GM06990 (cell line): Measurements from ENCODE around the gene PCDH1.

Experiments
- DNase-seq: peaks from one replicate; pipeline ENCODE4 v3.0.0-alpha.2; 2011; ENCODE audit not compliant: insufficient read length; ENCODE audit errors: extremely low read depth
- H3K27me3 ChIP-seq: replicated peaks from 2 replicates; pipeline ENCODE4 v1.6.0; 2011; ENCODE audit warnings: low read length; ENCODE audit not compliant: control insufficient read depth, insufficient read depth
- H3K36me3 ChIP-seq: 2 replicates; pipeline ENCODE4 v1.5.1; 2011; ENCODE audit warnings: low read length; ENCODE audit not compliant: control insufficient read depth, insufficient read depth
- H3K4me3 ChIP-seq: replicated peaks from 2 replicates; pipeline ENCODE4 v1.5.1; 2011; ENCODE audit warnings: low read depth, mild to moderate bottlenecking, control low read depth, low read length
- TF ChIP-seq, protein P1 (sequence below): IDR thresholded peaks from 2 replicates; pipeline ENCODE4 v1.5.1; 2011; ENCODE audit warnings: low read length, control low read depth, mild to moderate bottlenecking, inconsistent platforms; ENCODE audit not compliant: insufficient read depth, poor library complexity, severe bottlenecking

Gene PCDH1

DNA sequence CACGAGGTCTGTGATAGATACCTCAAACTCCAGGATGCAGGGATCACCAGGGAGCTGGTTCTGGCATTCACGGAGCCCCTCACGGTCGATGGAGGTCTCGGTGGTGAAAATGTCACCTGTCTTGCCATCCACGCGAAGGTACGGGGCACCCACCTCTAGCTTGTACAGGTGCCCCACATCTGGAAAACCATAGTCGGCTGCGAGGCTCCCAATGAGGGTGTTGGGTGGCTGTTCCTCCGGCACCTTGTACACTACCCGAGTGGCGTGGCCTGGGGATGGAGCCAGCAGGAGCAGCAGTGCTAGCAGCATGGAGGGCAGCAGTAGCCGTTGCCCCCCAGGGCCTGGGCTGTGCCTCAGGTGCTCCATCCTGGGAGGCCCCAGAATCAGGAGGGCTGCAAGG lies 9.2 kb downstream of the PCDH1 start:
- Histone ChIP-seq H3K36me3 (no peaks in the 10 kb centered on the region; the same call in 1 of the 2 replicates), H3K27me3 (peaks cover 2% of the 10 kb centered on the region; the same call in 1 of the 2 replicates), H3K4me3 (no peak overlapping the region)
- TF ChIP-seq, protein P1, sequence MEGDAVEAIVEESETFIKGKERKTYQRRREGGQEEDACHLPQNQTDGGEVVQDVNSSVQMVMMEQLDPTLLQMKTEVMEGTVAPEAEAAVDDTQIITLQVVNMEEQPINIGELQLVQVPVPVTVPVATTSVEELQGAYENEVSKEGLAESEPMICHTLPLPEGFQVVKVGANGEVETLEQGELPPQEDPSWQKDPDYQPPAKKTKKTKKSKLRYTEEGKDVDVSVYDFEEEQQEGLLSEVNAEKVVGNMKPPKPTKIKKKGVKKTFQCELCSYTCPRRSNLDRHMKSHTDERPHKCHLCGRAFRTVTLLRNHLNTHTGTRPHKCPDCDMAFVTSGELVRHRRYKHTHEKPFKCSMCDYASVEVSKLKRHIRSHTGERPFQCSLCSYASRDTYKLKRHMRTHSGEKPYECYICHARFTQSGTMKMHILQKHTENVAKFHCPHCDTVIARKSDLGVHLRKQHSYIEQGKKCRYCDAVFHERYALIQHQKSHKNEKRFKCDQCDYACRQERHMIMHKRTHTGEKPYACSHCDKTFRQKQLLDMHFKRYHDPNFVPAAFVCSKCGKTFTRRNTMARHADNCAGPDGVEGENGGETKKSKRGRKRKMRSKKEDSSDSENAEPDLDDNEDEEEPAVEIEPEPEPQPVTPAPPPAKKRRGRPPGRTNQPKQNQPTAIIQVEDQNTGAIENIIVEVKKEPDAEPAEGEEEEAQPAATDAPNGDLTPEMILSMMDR: no peak
- DNase-seq: no peak

DNA sequence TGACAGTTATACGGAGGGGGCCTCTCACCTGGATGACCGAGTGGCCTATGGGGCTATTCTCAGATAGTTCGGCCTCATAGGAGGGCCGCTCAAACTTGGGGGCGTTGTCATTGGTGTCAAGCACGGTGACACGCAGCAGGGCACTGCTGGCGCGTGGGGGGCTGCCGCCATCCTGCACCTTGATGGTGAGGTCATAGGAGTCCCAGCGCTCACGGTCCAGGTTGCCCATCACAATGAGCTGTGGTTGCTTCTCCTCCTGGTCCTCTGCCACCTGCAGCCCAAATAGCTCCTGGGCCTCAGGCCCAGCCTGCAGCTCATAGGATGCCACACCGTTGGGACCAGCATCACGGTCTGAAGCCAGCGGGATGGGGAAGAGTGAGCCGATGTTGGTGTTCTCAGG lies 9.7 kb downstream of the PCDH1 start:
- TF ChIP-seq, protein P1: no peak

DNA sequence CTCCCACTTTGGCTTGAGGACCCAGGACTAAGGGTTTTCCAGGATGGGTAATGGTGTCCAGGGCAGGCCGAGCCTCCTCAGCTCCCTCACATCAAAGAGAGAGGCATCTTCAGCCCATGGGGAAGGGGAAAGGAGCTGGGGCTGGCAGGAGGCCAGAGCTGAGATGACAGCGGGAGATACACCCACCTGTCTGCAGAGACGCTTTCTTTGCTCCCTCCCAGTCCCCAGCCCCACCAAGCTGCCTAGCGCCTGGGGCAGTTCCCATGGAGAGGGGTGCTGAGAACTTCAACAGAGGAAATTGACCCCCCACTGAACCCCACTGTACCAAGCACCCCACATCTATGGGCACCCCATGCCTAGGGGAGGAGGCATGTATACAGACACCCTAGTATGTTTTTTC lies 10.6 kb downstream of the PCDH1 start:
- peaks cover 2% of the 10 kb centered on the region; the same call in 1 of the 2 replicates for H3K27me3 ChIP-seq
- H3K4me3 ChIP-seq: no peak overlapping the region
- TF ChIP-seq, protein P1: no peak
- DNase-seq: no peak
- no peaks in the 10 kb centered on the region; the same call in 1 of the 2 replicates for H3K36me3 ChIP-seq

More for the DNA sequence above, 9.7 kb downstream of the PCDH1 start:
- Histone ChIP-seq H3K36me3 (no peaks in the 10 kb centered on the region; the same call in 1 of the 2 replicates), H3K4me3 (no peak overlapping the region), H3K27me3 (peaks cover 2% of the 10 kb centered on the region; the same call in 1 of the 2 replicates)
- DNase-seq: no peak

DNA sequence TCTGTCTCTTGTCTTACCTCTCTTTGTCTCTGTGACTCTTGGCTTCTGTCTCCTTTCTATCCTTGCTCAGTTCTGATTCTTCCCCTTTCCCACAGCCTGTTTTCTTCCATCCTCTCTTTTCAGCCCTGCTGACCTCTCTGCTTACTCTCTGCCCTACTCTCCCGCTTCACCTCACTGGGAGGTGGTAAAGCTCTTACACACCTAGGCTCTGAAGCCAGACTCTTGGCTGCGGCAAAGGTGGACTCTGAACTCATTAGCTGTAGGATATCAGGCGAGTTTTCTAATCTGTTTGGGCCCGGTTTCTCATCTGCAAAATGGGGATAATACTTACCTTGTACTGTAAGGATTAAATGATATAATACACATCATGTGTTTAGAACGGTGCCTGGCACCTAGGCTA lies 11.1 kb downstream of the PCDH1 start:
- TF ChIP-seq, protein P1: no peak
- DNase-seq: no peak
- Histone ChIP-seq H3K36me3 (no peaks in the 10 kb centered on the region; the same call in 1 of the 2 replicates), H3K4me3 (no peak overlapping the region), H3K27me3 (peaks cover 2% of the 10 kb centered on the region)

DNA sequence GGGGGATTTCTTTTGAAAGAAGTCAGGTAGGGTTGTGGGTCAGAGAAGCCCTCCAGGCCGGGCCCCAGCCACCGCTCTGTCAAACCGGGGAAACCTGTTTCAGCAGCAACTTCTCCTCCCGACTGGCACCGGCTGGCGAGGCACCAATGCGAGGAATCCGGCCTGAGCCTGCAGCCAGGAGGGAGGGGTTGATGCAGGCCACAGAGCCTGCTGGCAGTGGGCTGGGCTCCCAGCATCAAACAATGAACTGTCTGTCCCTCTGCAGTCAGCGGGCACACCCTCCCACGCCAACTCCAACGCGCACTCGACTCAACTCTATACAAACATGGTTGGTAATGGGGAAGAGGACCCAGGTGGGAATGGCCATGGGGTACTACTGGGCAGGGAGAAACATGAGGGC lies 12.1 kb downstream of the PCDH1 start:
- no peak overlapping the region for H3K4me3 ChIP-seq
- no peaks in the 10 kb centered on the region; the same call in 1 of the 2 replicates for H3K36me3 ChIP-seq
- H3K27me3 ChIP-seq: peaks cover 4% of the 10 kb centered on the region
- no peak for DNase-seq
- TF ChIP-seq, protein P1: no peak

DNA sequence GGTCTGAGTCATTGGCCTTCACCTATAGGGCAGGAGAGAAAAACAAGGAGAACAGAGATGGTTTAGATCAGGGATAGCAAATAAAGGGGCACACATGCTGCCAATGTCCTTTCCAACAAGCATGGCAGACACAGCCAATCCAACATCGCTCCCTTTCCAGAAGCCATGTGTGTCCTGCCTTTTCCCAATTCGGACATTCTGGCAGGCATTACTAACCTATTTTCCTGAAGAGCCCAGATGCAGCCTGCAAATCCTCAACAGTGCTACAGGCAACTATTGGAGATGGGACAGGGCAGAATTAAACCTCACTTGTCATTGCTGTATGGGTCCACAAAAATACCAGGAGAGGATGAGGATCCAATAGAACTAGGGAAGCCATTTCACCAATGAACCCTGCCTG lies 12.8 kb downstream of the PCDH1 start:
- no peaks in the 10 kb centered on the region; the same call in 1 of the 2 replicates for H3K36me3 ChIP-seq
- peaks cover 4% of the 10 kb centered on the region for H3K27me3 ChIP-seq
- TF ChIP-seq, protein P1: no peak
- DNase-seq: no peak
- no peak overlapping the region for H3K4me3 ChIP-seq
